Erythroblast (primary cell): Measurements from ENCODE around the gene SMO.
A peak's percentile ranks its signal among the peaks of the same experiment; 100 is the strongest.

Experiments
- DNase-seq, 2 experiments: peaks; one replicate each; lab custom pipeline; 2025; lab: John Stamatoyannopoulos, UW
- GATA1 ChIP-seq: IDR thresholded peaks from 2 replicates; pipeline ENCODE4 v1.6.1; 2011; ENCODE audit warnings: low read depth, mild to moderate bottlenecking, control low read depth, low read length, moderate library complexity
- POLR2A ChIP-seq: IDR thresholded peaks from 2 replicates; pipeline ENCODE4 v1.6.1; 2011; ENCODE audit warnings: mild to moderate bottlenecking, low read length

The SMO gene

DNA sequence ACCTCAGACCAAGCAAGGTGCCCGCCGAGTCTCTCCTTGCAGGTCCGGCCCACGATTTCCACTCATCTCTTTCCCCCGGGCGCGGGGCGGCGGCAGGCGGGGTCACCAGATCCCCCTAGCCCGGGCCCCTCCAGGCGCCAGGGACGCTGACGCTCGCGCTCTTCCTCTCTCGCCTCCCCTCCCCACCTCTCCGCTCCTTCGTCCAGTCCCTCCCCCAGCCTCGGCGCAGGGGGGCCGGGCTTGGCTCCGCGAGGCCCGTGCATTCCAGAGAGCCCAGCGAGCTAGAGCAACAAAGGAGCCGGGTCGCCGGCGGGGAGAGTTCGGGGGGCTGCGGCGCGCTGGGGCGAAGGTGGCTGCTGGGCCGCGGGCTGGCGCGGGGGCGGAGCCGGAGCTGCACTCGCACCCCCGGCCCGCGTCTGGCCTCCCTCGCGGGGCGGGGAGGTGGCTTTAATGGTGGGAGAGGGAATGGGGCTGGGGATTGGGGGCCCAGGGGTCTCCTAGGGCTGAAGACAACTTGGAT lies at the start of gene SMO:
TSS of gene SMO (plus strand) at position 262 of the 520 bp plus-strand sequence. CDS start 519 bp downstream, outside the sequence.
- no peak for DNase-seq
- no peak for TF ChIP-seq POLR2A
- TF ChIP-seq GATA1: no peak

DNA sequence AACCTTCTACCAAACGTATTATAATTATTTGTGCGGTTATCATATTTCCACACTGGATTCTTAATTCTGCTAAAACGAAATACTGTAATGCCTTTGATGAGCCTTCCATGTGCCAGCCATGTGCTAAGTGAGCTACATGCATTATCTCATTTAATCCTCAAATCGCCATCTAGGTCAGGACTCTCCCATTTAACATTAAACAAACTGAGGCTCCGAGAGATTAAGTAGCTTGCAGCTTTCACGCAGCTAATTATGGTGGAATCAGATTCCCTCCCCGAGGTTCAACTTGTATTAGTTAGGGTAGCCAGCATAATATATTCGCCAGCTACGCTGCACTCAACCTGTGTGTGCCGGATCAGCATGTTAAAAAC lies 44.7 kb upstream of the SMO start:
- TF ChIP-seq GATA1 (no peak), POLR2A (no peak)

DNA sequence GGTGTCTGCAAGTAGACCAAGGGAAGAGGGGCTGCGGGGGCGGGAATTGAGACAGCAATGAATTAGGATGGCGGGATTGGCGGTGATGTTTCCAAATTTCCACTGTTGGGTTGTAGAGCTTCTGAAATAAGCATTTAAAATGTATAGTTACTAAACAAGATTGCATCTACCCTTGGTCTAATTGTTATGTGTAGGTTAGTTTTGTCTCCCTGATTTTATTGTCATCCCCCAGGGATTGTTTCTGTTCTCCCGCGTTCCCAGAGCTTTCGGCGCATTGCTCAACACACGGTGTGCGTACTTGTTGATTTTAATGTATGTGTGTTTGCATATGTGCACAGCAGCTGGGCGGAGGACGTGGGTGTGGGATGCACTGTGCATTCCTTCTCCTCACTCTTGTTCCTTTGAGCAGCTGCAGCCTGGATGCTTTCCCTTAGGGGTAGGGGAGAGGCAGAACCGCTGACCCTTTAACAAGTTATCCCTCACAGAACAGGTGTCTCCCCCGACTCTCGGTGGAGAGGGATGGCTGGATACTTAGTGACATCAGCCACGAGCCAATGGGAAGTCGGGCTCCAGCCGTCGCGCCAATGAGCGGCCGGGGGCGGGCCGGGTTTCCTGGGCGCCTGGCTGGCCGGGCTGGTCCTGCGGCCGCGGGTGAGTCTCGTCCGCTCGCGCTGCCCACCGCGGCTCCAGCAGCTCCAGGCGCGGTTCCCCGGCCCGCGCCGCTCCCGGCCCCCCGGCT lies 44.2 kb upstream of the SMO start, which contains the start of gene TSPAN33:
TSS of gene TSPAN33 (plus strand) at position 613 of the 739 bp plus-strand sequence. CDS start 274 bp downstream, outside the sequence.
- no peak for TF ChIP-seq GATA1
- peak; percentile 42 to 56 for DNase-seq

More for the DNA sequence above, 44.7 kb upstream of the SMO start:
- DNase-seq: no peak

DNA sequence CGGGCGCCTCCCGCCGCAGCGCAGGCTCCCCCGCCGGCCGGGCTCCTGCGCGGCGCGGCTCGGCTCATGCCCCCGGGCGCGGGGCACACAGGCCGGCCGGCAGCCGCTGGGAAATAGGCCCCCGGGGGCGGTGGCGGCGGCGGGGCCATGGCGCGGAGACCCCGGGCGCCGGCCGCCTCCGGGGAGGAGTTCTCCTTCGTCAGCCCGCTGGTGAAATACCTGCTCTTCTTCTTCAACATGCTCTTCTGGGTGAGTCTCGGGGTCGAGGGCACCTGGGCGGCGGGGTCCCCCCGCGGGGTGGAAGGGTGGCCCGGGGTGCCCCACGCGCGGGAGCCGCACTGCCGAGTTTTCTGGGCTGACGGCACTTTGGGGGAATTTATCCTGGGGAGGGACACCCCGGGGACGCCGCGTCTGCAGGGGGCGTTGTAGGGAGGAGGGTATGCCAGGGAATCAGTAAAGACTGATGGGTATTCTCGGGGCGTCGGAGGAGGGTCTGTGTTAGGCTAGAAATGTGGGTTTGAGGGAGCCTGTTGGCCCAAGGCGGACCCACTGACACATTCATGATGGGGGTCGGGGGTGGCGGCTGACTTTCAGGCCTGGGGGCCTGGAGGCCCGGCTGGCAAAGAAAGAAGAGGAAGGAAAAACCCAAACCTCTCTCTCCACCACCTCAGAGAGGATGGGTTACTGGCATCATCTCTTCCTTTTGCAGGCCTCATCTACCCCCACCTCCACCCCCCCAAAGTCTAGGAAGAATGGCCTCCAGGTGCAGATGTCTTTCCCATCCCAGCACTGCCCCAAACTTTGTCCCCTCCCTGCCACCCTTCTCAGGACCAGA lies 43.4 kb upstream of the SMO start:
- no peak for DNase-seq

DNA sequence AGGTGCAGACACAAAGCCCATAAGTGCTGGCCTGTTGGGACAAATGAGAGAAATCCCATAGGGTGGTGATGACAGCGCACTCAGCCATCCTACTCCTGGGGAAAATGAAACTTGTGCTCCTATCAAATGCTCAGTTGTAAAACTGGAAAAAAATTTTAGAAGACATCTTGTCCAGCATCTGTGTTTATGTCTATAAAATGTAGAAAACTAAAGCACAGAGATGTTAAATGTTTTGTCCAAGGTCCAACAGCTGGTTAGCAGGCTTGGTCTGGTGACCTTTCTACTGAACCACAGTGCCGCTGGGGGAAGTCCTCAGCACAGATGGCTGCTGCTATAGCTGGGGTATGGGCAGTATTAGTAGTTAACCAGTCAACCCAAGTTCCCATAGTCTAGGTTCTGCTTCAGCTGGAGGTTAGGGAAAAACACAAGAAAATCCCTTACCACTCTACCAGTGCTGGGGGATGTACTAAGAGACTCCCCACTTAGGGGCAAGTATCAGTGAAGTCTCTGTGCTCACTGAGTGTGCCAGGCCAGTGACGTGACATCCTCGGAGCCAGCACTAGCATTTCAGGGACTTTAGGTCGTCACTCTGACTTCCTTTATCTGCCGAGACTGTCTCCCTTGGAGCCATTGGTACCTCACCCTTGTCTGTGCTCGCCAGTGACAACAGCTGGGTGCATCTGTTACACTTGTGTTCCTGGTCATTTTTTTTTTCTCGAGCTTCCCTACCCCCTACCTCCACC lies 42.0 kb upstream of the SMO start:
- TF ChIP-seq GATA1 (no peak), POLR2A (no peak)
- DNase-seq: no peak

More for the DNA sequence above, 43.4 kb upstream of the SMO start:
- no peak for TF ChIP-seq GATA1
- no peak for TF ChIP-seq POLR2A

DNA sequence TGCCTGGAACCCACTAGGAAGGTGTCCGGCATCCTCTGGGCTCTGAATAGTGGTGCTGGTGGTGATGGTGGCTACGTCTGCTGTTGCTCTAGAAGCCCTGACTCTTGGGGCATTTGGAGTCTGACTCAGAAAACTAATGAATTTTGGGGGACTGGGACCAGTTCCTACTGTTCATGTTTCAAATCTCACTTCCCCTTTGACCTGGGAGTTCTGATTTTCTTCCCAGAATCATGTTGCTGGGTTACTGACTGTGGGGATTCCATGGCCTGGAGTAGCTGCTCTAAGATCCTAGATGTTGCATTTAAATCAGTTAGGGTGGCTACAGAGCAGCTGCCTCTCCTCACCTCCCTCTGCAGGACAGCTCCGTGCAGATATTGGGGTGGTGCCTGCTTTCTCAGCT lies 40.7 kb upstream of the SMO start:
- DNase-seq: no peak
- no peak for TF ChIP-seq POLR2A
- TF ChIP-seq GATA1: no peak

DNA sequence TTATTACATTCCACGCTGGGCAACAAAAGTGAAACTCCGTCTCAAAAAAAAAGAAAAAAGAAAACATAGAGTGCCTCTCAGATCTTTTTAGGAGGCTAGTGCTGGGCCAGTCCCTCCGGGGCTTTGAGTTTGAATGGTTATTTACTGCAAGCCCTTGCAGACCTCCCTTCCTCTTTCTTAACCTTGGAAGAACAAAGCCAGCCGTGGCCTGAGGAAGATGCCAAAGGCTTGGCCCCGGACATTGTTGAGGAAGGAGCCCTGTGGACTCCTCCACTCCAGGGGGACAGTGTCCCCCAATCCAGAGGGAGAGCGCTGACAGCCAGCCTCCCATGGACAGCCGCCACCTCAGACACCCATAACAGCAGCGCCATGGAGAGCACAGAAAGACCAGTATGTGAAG lies 38.9 kb upstream of the SMO start:
- no peak for TF ChIP-seq GATA1
- TF ChIP-seq POLR2A: no peak

DNA sequence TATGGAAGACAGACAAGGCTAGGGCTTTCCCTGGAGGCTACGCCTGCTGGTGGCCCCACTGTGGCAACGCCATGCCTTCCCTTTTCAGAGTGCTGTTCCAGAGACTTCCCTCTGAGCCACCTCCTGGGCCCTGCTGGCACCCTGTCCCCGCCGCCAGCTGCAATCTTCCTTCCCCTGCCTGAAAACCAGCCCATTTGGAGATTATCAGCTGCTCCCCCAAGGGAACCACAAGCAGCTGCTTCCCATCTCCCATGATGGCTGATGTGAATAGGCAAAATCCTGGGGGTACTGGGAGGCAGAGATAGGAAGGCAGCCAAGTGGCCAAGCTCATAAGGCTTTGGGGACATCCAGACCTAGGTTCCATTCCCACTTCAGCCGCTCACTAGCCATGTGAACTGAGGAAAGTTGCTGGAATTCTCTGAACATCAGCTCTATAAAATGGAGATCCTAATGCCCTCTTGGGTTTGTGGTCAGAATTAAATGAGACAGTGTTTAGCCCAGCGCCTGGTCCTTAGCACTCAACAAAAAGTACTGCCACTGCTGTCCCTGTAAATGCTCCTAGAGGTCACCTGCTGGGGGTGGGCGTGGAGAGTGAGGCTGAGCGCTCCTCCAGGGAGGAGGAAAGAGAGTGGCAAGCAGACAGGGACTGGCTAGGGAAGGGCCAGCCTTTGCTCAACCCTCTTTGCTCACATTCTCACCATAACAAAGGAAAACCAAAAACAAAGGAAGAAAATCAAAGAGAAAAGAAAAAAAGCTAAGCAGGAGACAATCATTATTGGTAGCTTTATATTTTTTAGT lies 38.0 kb upstream of the SMO start:
- DNase-seq: peak; percentile 58 to 80
- TF ChIP-seq GATA1 (no peak), POLR2A (no peak)

More for the DNA sequence above, 38.9 kb upstream of the SMO start:
- no peak for DNase-seq

DNA sequence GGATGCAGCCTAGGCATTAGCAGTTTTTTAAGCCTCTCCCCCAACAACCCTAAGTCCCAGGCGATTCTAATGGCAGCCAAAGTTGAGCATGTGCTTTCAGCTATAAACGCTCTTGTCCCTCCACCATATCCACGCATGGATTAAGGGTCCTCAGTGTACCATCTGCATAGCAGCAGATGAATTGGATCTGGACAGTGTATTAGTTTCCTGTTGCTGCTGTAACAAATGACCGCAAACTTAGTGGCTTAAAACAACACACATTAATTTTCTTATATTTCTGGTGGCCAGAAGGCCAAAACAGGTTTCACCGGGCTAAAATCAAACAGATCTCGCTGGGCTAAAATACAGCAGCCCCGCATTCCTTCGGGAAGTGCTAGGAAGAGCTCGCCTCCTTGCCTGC lies 30.8 kb upstream of the SMO start:
- no peak for DNase-seq
- TF ChIP-seq POLR2A (no peak), GATA1 (no peak)

DNA sequence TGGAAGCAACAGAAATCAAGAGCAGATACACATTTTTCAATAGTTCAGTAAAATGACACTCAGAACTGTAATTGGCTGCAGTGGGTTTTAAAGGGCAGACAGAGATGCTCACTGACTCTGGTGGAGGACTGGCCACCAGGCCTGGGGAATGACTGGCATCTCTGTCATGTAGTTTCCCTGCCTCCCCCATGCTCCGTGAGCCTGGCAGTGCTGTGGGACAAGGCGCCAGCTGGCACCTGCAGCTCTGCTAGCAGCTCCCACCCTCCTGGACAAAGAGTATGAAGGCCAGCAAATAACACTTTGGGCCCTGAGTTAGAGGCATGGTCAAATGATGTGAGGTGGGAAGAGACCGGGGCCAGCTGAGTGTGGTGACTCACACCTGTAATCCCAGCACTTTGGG lies 28.9 kb upstream of the SMO start:
- TF ChIP-seq POLR2A (no peak), GATA1 (no peak)
- no peak for DNase-seq

DNA sequence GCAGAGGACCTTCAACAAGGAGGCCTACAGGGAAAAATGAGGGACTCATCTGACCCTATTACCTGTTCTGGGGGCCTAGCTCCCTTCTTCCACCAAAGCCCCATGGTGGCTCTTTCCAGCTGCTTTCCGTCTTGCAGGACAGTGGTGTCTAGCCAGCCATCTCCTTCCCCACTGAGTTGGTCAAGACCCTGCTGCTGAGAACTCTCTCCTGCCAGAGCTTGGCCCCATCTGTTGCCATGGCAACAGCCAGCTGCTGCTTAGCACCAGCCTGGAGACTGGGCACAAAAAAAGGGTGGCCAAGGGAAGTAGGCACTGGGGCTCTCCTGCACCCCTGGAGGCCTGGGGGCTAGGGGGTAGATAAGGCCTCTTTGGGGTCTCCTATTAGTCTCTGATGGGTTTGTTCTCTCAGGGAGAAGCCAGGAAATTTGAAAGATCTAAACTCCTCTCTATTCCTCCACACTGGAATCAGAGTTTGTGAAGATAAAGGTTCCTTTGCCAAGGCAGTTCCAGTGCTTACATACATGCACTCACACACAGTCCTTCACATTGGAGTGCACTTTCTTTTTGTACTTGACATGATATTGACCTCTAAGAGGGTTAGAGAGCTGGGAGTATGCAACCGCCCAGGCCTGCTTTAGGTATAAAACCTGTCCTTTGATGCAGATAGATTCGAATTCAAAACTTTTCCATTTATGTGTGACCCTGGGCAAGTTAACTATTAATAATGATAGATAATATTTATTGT lies 28.1 kb upstream of the SMO start:
- DNase-seq: no peak
- TF ChIP-seq POLR2A: no peak
- TF ChIP-seq GATA1: no peak

DNA sequence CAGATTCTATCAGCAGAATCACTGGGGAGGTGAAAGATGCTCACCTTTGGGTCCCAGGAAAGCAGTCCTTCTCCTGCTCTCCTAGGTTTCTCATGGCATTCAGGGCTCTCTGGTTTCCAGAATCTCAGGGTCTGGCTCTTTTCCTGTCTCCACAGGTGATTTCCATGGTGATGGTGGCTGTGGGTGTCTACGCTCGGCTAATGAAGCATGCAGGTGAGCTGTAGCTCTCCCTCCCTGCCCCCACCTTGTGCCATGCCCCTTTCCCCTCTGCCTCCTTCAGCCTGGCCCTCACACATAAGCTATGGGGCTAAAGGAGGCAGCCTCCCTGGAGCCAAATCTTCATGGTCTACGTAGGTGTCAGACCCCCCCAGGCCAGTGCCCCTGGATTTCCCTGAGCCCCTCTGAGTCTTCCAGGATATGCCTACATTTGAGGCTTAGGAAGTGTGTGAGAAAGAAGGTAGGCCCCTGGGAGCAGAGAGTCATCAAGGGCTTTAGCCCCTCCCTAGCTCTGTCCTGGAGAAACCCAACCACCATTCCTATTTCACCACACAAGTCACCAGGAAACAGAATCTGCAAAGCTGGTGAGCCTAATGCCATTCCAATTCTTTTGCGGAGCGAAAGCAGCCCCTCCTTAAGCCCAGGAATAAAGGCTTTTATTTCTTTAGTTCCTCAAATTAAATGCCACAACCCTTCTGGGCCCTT lies 26.8 kb upstream of the SMO start:
- no peak for DNase-seq
- TF ChIP-seq POLR2A (no peak), GATA1 (no peak)
